H9 (cell line): Measurements from ENCODE around the gene RALGAPA1. TPM values are rescaled to one million over a fixed set of nuclear protein-coding genes. Genes with fewer than 3 reads are reported as not detected.
A peak's percentile ranks its signal among the peaks of the same experiment; 100 is the strongest.

Source experiments
- DNase-seq: peaks from one replicate; pipeline ENCODE4 v3.0.0-alpha.2; 2017
- H2AFZ ChIP-seq: one replicate; pipeline ENCODE4 v1.6.1; 2013; ENCODE audit warnings: mild to moderate bottlenecking, low read length, control low read depth, moderate library complexity
- H2AK5ac ChIP-seq: 2 replicates; pipeline ENCODE4 v1.6.1; 2013; ENCODE audit warnings: low read length, control low read depth, mixed read lengths; ENCODE audit not compliant: insufficient read length
- H2BK120ac ChIP-seq: one replicate; pipeline ENCODE4 v1.6.1; 2013; ENCODE audit warnings: low read depth, mild to moderate bottlenecking, low read length, control low read depth, inconsistent platforms; ENCODE audit not compliant: poor library complexity, severe bottlenecking
- H2BK12ac ChIP-seq: 2 replicates; pipeline ENCODE4 v1.6.1; 2013; ENCODE audit warnings: low read length, control low read depth, mixed read lengths, low read depth; ENCODE audit not compliant: insufficient read length
- H2BK15ac ChIP-seq: 2 replicates; pipeline ENCODE4 v1.6.1; 2013; ENCODE audit warnings: low read depth, low read length, control low read depth
- H2BK20ac ChIP-seq: one replicate; pipeline ENCODE4 v1.6.1; 2013; ENCODE audit warnings: low read depth, mild to moderate bottlenecking, low read length, control low read depth, inconsistent platforms; ENCODE audit not compliant: poor library complexity, severe bottlenecking
- H2BK5ac ChIP-seq: 2 replicates; pipeline ENCODE4 v1.6.1; 2013; ENCODE audit warnings: low read length, control low read depth, mixed read lengths; ENCODE audit not compliant: insufficient read length
- H3K14ac ChIP-seq: 2 replicates; pipeline ENCODE4 v1.6.1; 2013; ENCODE audit warnings: low read length, control low read depth; ENCODE audit not compliant: insufficient read depth
- H3K18ac ChIP-seq: 2 replicates; pipeline ENCODE4 v1.6.1; 2013; ENCODE audit warnings: low read depth, mild to moderate bottlenecking, mixed read lengths, low read length, control low read depth; ENCODE audit not compliant: insufficient read length
- H3K23ac ChIP-seq: 2 replicates; pipeline ENCODE4 v1.6.1; 2013; ENCODE audit warnings: low read length, control low read depth, mixed read lengths, low read depth; ENCODE audit not compliant: insufficient read length
- H3K23me2 ChIP-seq: 2 replicates; pipeline ENCODE4 v1.6.1; 2013; ENCODE audit warnings: low read depth, mild to moderate bottlenecking, mixed read lengths, low read length, control low read depth; ENCODE audit not compliant: insufficient read length, poor library complexity, severe bottlenecking
- H3K27ac ChIP-seq: 2 replicates; pipeline ENCODE4 v1.5.1; 2013; ENCODE audit warnings: low read length, control low read depth, mixed read lengths, low read depth; ENCODE audit not compliant: insufficient read length
- H3K27me3 ChIP-seq: 2 replicates; pipeline ENCODE4 v1.6.1; 2013; ENCODE audit warnings: low read length, control low read depth, inconsistent platforms; ENCODE audit not compliant: insufficient read depth
- H3K4ac ChIP-seq: 2 replicates; pipeline ENCODE4 v1.6.1; 2013; ENCODE audit warnings: low read depth, mild to moderate bottlenecking, control low read depth, inconsistent platforms, low read length, moderate library complexity
- H3K4me1 ChIP-seq: 2 replicates; pipeline ENCODE4 v1.6.1; 2013; ENCODE audit warnings: low read length, control low read depth, inconsistent platforms; ENCODE audit not compliant: insufficient read depth
- H3K4me2 ChIP-seq: 2 replicates; pipeline ENCODE4 v1.6.1; 2013; ENCODE audit warnings: low read length, control low read depth, mixed read lengths; ENCODE audit not compliant: insufficient read length, insufficient read depth
- H3K56ac ChIP-seq: 2 replicates; pipeline ENCODE4 v1.6.1; 2013; ENCODE audit warnings: low read depth, mild to moderate bottlenecking, mixed read lengths, low read length, control low read depth; ENCODE audit not compliant: insufficient read length
- H3K79me1 ChIP-seq: 2 replicates; pipeline ENCODE4 v1.6.1; 2013; ENCODE audit warnings: low read depth, mild to moderate bottlenecking, moderate library complexity, low read length, control low read depth, inconsistent platforms; ENCODE audit not compliant: insufficient read depth, poor library complexity, severe bottlenecking
- H3K79me2 ChIP-seq: 2 replicates; pipeline ENCODE4 v1.6.1; 2013; ENCODE audit warnings: low read length, control low read depth, inconsistent platforms; ENCODE audit not compliant: insufficient read depth
- H3K9ac ChIP-seq: 2 replicates; pipeline ENCODE4 v1.6.1; 2013; ENCODE audit warnings: low read length, control low read depth, mixed read lengths; ENCODE audit not compliant: insufficient read length; ENCODE audit errors: extremely low read depth
- H3K9me3 ChIP-seq: one replicate; pipeline ENCODE4 v1.6.1; 2013; ENCODE audit warnings: low read depth, low read length, inconsistent platforms; ENCODE audit not compliant: control insufficient read depth
- H3T11ph ChIP-seq: one replicate; pipeline ENCODE4 v1.6.1; 2013; ENCODE audit warnings: mild to moderate bottlenecking, low read length, control low read depth, inconsistent platforms
- H4K20me1 ChIP-seq: one replicate; pipeline ENCODE4 v1.6.1; 2013; ENCODE audit not compliant: control insufficient read depth, insufficient read length, insufficient read depth
- H4K5ac ChIP-seq: 2 replicates; pipeline ENCODE4 v1.6.1; 2013; ENCODE audit warnings: low read depth, mild to moderate bottlenecking, mixed read lengths, low read length, control low read depth; ENCODE audit not compliant: insufficient read length
- H4K8ac ChIP-seq: replicated peaks from 2 replicates; pipeline ENCODE4 v1.6.1; 2013; ENCODE audit warnings: low read length, control low read depth, mixed read lengths, low read depth; ENCODE audit not compliant: insufficient read length
- H4K91ac ChIP-seq: 2 replicates; pipeline ENCODE4 v1.6.1; 2013; ENCODE audit warnings: low read depth, mild to moderate bottlenecking, moderate library complexity, mixed read lengths, low read length, control low read depth; ENCODE audit not compliant: insufficient read length
- H3K27ac Mint-ChIP-seq, 3 experiments: 2 replicates in 2 of 3; 3 replicates in 1 of 3; pipeline ENCODE4 v1.8.0; 2020 to 2021; ENCODE audit warnings: mixed read lengths in 3 of 3, mild to moderate bottlenecking in 1 of 3, moderate library complexity in 1 of 3
- H3K27me3 Mint-ChIP-seq: 2 replicates; pipeline ENCODE4 v1.8.0; 2021; ENCODE audit warnings: low read depth, mild to moderate bottlenecking, moderate library complexity, mixed read lengths
- H3K36me3 Mint-ChIP-seq, 3 experiments: 2 replicates in 2 of 3; 3 replicates in 1 of 3; pipeline ENCODE4 v1.8.0; 2020 to 2021; ENCODE audit warnings: low read depth in 3 of 3, mixed read lengths in 3 of 3; ENCODE audit not compliant: insufficient read depth in 1 of 3
- H3K4me1 Mint-ChIP-seq, 2 experiments: 2 replicates each; pipeline ENCODE4 v1.8.0; 2020; ENCODE audit warnings: mixed read lengths in 2 of 2
- H3K4me3 Mint-ChIP-seq, 2 experiments: 2 replicates in 1 of 2; 3 replicates in 1 of 2; pipeline ENCODE4 v1.8.0; 2020 to 2021; ENCODE audit warnings: mild to moderate bottlenecking in 2 of 2, mixed read lengths in 2 of 2, moderate library complexity in 1 of 2
- H3K9me3 Mint-ChIP-seq, 2 experiments: 2 replicates in 1 of 2; 3 replicates in 1 of 2; pipeline ENCODE4 v1.8.0; 2020; ENCODE audit warnings: mild to moderate bottlenecking in 2 of 2, mixed read lengths in 2 of 2, moderate library complexity in 1 of 2
- WGBS: extraction: QIAGEN DNeasy Blood & Tissue Kit; methylation state at CpG from one replicate; pipeline ENCODE4 v1.1.7; 2013; ENCODE audit warnings: missing lambda C conversion rate, low lambda C conversion rate, mixed read lengths; ENCODE audit not compliant: insufficient read length; ENCODE audit errors: extremely low coverage; 5-methylcytosine and 5-hydroxymethylcytosine counted together
- total RNA-seq: library from RNA; stranded (reverse); gene quantifications from 2 replicates; pipeline ENCODE4 v1.2.1, GENCODE V29; 2021
- TF ChIP-seq, protein P1 (sequence below): fragments of 200-600 bp; sonication (generic); conservative IDR thresholded peaks from 3 replicates; pipeline ENCODE4 v1.8.0; 2021; ENCODE audit warnings: antibody characterized with exemption, mild to moderate bottlenecking

The RALGAPA1 gene
- total RNA-seq, 1 experiment from 2014 or later: 29.8 TPM

DNA sequence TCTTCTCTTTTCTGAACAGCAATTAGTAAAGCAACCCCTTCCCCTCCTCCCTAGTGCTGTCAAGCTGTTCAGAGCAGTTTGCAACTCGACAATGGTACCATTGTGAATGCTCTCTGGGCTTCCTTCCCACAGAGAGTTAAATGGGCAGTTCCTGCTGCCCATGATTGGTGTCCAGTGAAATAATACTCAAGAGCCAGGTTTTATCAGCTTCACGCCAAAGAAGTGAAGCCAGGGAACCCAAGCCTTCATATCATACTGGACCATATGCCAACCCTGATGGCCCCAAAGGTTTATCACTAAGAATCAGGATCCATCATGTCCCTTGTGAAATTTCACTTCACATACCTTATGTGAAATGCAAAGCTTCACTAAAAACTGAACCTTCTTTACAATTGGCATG lies 250.4 kb downstream of the RALGAPA1 start:
- H3K79me2 ChIP-seq: no peaks in the 10 kb centered on the region
- H3K27ac ChIP-seq: no peak overlapping the region
- no CpG with 5 or more reads among the region's 2 CpGs for WGBS
- H3K18ac ChIP-seq: no peak overlapping the region
- no peaks in the 10 kb centered on the region for H3K9me3 ChIP-seq
- no peak overlapping the region for H4K5ac ChIP-seq
- no peak overlapping the region for H2BK5ac ChIP-seq
- H4K8ac ChIP-seq: no peak overlapping the region
- H3K23me2 ChIP-seq: no peaks in the 10 kb centered on the region
- H3K79me1 ChIP-seq: no peaks in the 10 kb centered on the region
- no peak overlapping the region for H2BK15ac ChIP-seq
- H3K27me3 Mint-ChIP-seq: no peaks in the 10 kb centered on the region
- H3K36me3 Mint-ChIP-seq: no peaks in the 10 kb centered on the region
- DNase-seq: no peak
- peak overlapping the region; percentile 31 for H3K4me2 ChIP-seq
- H2BK120ac ChIP-seq: no peak overlapping the region
- H3K4me3 Mint-ChIP-seq: peak overlapping the region in 1 of 2 experiments; percentile 36; a peak in 1 of 5 replicates
- no peak overlapping the region for H3K56ac ChIP-seq
- H4K20me1 ChIP-seq: no peaks in the 10 kb centered on the region
- H3K23ac ChIP-seq: no peak overlapping the region
- no peaks in the 10 kb centered on the region for H3K27me3 ChIP-seq
- H3K4me1 ChIP-seq: peaks cover 4% of the 10 kb centered on the region; the same call in 1 of the 2 replicates
- no peak overlapping the region for H4K91ac ChIP-seq
- no peak overlapping the region; a peak in 1 of 7 replicates for H3K27ac Mint-ChIP-seq
- H3K14ac ChIP-seq: no peak overlapping the region
- H3K4ac ChIP-seq: no peak overlapping the region
- H2AFZ ChIP-seq: no peak overlapping the region
- H3K9ac ChIP-seq: no peak overlapping the region
- no peak overlapping the region for H2BK20ac ChIP-seq
- TF ChIP-seq, protein P1, sequence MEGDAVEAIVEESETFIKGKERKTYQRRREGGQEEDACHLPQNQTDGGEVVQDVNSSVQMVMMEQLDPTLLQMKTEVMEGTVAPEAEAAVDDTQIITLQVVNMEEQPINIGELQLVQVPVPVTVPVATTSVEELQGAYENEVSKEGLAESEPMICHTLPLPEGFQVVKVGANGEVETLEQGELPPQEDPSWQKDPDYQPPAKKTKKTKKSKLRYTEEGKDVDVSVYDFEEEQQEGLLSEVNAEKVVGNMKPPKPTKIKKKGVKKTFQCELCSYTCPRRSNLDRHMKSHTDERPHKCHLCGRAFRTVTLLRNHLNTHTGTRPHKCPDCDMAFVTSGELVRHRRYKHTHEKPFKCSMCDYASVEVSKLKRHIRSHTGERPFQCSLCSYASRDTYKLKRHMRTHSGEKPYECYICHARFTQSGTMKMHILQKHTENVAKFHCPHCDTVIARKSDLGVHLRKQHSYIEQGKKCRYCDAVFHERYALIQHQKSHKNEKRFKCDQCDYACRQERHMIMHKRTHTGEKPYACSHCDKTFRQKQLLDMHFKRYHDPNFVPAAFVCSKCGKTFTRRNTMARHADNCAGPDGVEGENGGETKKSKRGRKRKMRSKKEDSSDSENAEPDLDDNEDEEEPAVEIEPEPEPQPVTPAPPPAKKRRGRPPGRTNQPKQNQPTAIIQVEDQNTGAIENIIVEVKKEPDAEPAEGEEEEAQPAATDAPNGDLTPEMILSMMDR: no peak
- no peak overlapping the region for H2AK5ac ChIP-seq
- H3K4me1 Mint-ChIP-seq: peaks cover 9 to 14% of the 10 kb centered on the region in 2 experiments
- no peak overlapping the region for H3T11ph ChIP-seq
- H2BK12ac ChIP-seq: no peak overlapping the region
- no peaks in the 10 kb centered on the region for H3K9me3 Mint-ChIP-seq
